Measurements from ENCODE around the gene DIMT1.

Gene DIMT1

GRCh38 chr5:62418462-62419076 is 14.9 kb upstream of the DIMT1 start:
- Histone ChIP-seq H3K4me3 (ENCODE audit: insufficient read depth in 1 of 2, low read depth in 1 of 2, low read length in 2 of 2) (no peak overlapping the region), H2AK5ac (ENCODE audit: low read length, severe bottlenecking) (no peak overlapping the region), H3K18ac (ENCODE audit: low read depth in 1 of 2, low read length in 2 of 2) (no peak overlapping the region), H4K8ac (ENCODE audit: low read length) (no peak overlapping the region), H3K4me1 (ENCODE audit: control insufficient read depth, insufficient read depth, low read depth, low read length) (no peaks in the 10 kb centered on the region), H3K9ac (ENCODE audit: low read length) (no peak overlapping the region), H2BK5ac (ENCODE audit: low read depth, low read length, poor library complexity, severe bottlenecking) (no peak overlapping the region), H2BK120ac (ENCODE audit: low read depth, low read length) (no peak overlapping the region), H2BK15ac (ENCODE audit: low read depth, poor library complexity, severe bottlenecking) (no peak overlapping the region), H3K79me1 (replicated peaks; ENCODE audit: low read length, poor library complexity, severe bottlenecking) (peaks cover 21% of the 10 kb centered on the region), H3K4me2 (ENCODE audit: low read length, poor library complexity, severe bottlenecking) (no peak overlapping the region), H3K36me3 (ENCODE audit: control insufficient read depth in 1 of 2, insufficient read depth in 2 of 2, low read depth in 1 of 2, low read length in 2 of 2) (peaks cover 0 to 2% of the 10 kb centered on the region in 2 experiments), H3K23ac (ENCODE audit: low read length in 2 of 2) (no peak overlapping the region), H3K9me3 (ENCODE audit: control insufficient read depth, low read length) (no peaks in the 10 kb centered on the region), H3K27me3 (ENCODE audit: control insufficient read depth in 1 of 2, insufficient read depth in 1 of 2, low read length in 2 of 2) (no peaks in the 10 kb centered on the region), H3K14ac (ENCODE audit: low read length in 2 of 2) (no peak overlapping the region), H3K27ac (ENCODE audit: low read length, poor library complexity, severe bottlenecking) (no peak overlapping the region), H2AFZ (ENCODE audit: low read depth, low read length) (no peak overlapping the region), H2BK12ac (ENCODE audit: low read length in 2 of 2) (no peak overlapping the region), H4K91ac (ENCODE audit: low read length) (no peak overlapping the region), H3K4ac (ENCODE audit: low read depth in 1 of 2, low read length in 2 of 2) (no peak overlapping the region)
- 100% methylated on average over 2 of the region's 4 CpGs for WGBS
- DNase-seq: no peak

GRCh38 chr5:62413711-62414110 is 10.0 kb upstream of the DIMT1 start:
- H3K36me3 ChIP-seq (ENCODE audit: control insufficient read depth in 1 of 2, insufficient read depth in 2 of 2, low read depth in 1 of 2, low read length in 2 of 2): peaks cover 0 to 2% of the 10 kb centered on the region in 2 experiments
- H3K27me3 ChIP-seq (ENCODE audit: control insufficient read depth in 1 of 2, insufficient read depth in 1 of 2, low read length in 2 of 2): no peaks in the 10 kb centered on the region
- H2AFZ ChIP-seq (ENCODE audit: low read depth, low read length): no peak overlapping the region
- no peak overlapping the region for H3K18ac ChIP-seq (ENCODE audit: low read depth in 1 of 2, low read length in 2 of 2)
- no peak overlapping the region for H4K91ac ChIP-seq (ENCODE audit: low read length)
- no peak overlapping the region for H2BK5ac ChIP-seq (ENCODE audit: low read depth, low read length, poor library complexity, severe bottlenecking)
- peak overlapping the region; percentile 93 for H3K9ac ChIP-seq (ENCODE audit: low read length)
- H3K4me2 ChIP-seq (ENCODE audit: low read length, poor library complexity, severe bottlenecking): peak overlapping the region; percentile 96
- no peak overlapping the region for H3K4ac ChIP-seq (ENCODE audit: low read depth in 1 of 2, low read length in 2 of 2)
- H2BK120ac ChIP-seq (ENCODE audit: low read depth, low read length): no peak overlapping the region
- H2BK15ac ChIP-seq (ENCODE audit: low read depth, poor library complexity, severe bottlenecking): no peak overlapping the region
- 86% methylated on average over 1 of the region's 3 CpGs for WGBS
- no peak overlapping the region for H3K14ac ChIP-seq (ENCODE audit: low read length in 2 of 2)
- no peak overlapping the region for H2AK5ac ChIP-seq (ENCODE audit: low read length, severe bottlenecking)
- peak overlapping the region in 1 of 2 experiments; percentile 98 for H3K4me3 ChIP-seq (ENCODE audit: insufficient read depth in 1 of 2, low read depth in 1 of 2, low read length in 2 of 2)
- no peak overlapping the region for H4K8ac ChIP-seq (ENCODE audit: low read length)
- no peak for DNase-seq
- H2BK12ac ChIP-seq (ENCODE audit: low read length in 2 of 2): no peak overlapping the region
- no peaks in the 10 kb centered on the region for H3K9me3 ChIP-seq (ENCODE audit: control insufficient read depth, low read length)
- peaks cover 8% of the 10 kb centered on the region for H3K79me1 ChIP-seq (replicated peaks; ENCODE audit: low read length, poor library complexity, severe bottlenecking)
- no peak overlapping the region for H3K23ac ChIP-seq (ENCODE audit: low read length in 2 of 2)
- H3K27ac ChIP-seq (ENCODE audit: low read length, poor library complexity, severe bottlenecking): no peak overlapping the region
- peaks cover 2% of the 10 kb centered on the region for H3K4me1 ChIP-seq (ENCODE audit: control insufficient read depth, insufficient read depth, low read depth, low read length)

- H3K4me3 ChIP-seq (ENCODE audit: insufficient read depth in 1 of 2, low read depth in 1 of 2, low read length in 2 of 2): peak within 1 kb of the TSS; percentile 76 to 98
- no peaks in the 10 kb centered on the region for H3K9me3 ChIP-seq (ENCODE audit: control insufficient read depth, low read length)
- H3K9ac ChIP-seq (ENCODE audit: low read length): peak within 1 kb of the TSS; percentile 93
- H3K14ac ChIP-seq (ENCODE audit: low read length in 2 of 2): no peak within 1 kb of the TSS
- peak; percentile 99 for DNase-seq
- peaks cover 3% of the 10 kb centered on the region for H3K79me1 ChIP-seq (replicated peaks; ENCODE audit: low read length, poor library complexity, severe bottlenecking)
- peak within 1 kb of the TSS; percentile 96 for H3K4me2 ChIP-seq (ENCODE audit: low read length, poor library complexity, severe bottlenecking)
- H2BK15ac ChIP-seq (ENCODE audit: low read depth, poor library complexity, severe bottlenecking): no peak within 1 kb of the TSS
- peak within 1 kb of the TSS; percentile 52 for H2BK120ac ChIP-seq (ENCODE audit: low read depth, low read length)
- peaks cover 2% of the 10 kb centered on the region for H3K4me1 ChIP-seq (ENCODE audit: control insufficient read depth, insufficient read depth, low read depth, low read length)
- no peaks in the 10 kb centered on the region for H3K36me3 ChIP-seq (ENCODE audit: control insufficient read depth in 1 of 2, insufficient read depth in 2 of 2, low read depth in 1 of 2, low read length in 2 of 2)
- peak within 1 kb of the TSS in 1 of 2 experiments; percentile 69 for H3K18ac ChIP-seq (ENCODE audit: low read depth in 1 of 2, low read length in 2 of 2)
- no peak within 1 kb of the TSS for H3K27ac ChIP-seq (ENCODE audit: low read length, poor library complexity, severe bottlenecking)
- no peaks in the 10 kb centered on the region for H3K27me3 ChIP-seq (ENCODE audit: control insufficient read depth in 1 of 2, insufficient read depth in 1 of 2, low read length in 2 of 2)
- no peak within 1 kb of the TSS for H2AK5ac ChIP-seq (ENCODE audit: low read length, severe bottlenecking)
- peak within 1 kb of the TSS in 1 of 2 experiments; percentile 61 for H3K4ac ChIP-seq (ENCODE audit: low read depth in 1 of 2, low read length in 2 of 2)
- H2BK5ac ChIP-seq (ENCODE audit: low read depth, low read length, poor library complexity, severe bottlenecking): no peak within 1 kb of the TSS
- WGBS: under 1% methylated on average over 64 of the region's 66 CpGs
- peak within 1 kb of the TSS; percentile 92 for H4K8ac ChIP-seq (ENCODE audit: low read length)
- H2BK12ac ChIP-seq (ENCODE audit: low read length in 2 of 2): no peak within 1 kb of the TSS
- peak within 1 kb of the TSS; percentile 66 for H2AFZ ChIP-seq (ENCODE audit: low read depth, low read length)
- peak within 1 kb of the TSS; percentile 64 for H4K91ac ChIP-seq (ENCODE audit: low read length)
- H3K23ac ChIP-seq (ENCODE audit: low read length in 2 of 2): no peak within 1 kb of the TSS
Measured at GRCh38 chr5:62412549-62413329, 9.0 kb upstream of the DIMT1 start, which contains the start of gene IPO11. Gene IPO11, plus strand, starts transcription at chr5:62412763. Its CDS starts 24,517 bp downstream, at chr5:62437280.

- no peaks in the 10 kb centered on the region for H3K9me3 ChIP-seq (ENCODE audit: control insufficient read depth, low read length)
- peaks cover 8 to 87% of the 10 kb centered on the region in 2 experiments for H3K36me3 ChIP-seq (ENCODE audit: control insufficient read depth in 1 of 2, insufficient read depth in 2 of 2, low read depth in 1 of 2, low read length in 2 of 2)
- no peak overlapping the region for H3K4ac ChIP-seq (ENCODE audit: low read depth in 1 of 2, low read length in 2 of 2)
- H3K4me3 ChIP-seq (ENCODE audit: insufficient read depth in 1 of 2, low read depth in 1 of 2, low read length in 2 of 2): no peak overlapping the region
- peaks cover 6% of the 10 kb centered on the region for H3K4me1 ChIP-seq (ENCODE audit: control insufficient read depth, insufficient read depth, low read depth, low read length)
- no peak overlapping the region for H2AFZ ChIP-seq (ENCODE audit: low read depth, low read length)
- H3K18ac ChIP-seq (ENCODE audit: low read depth in 1 of 2, low read length in 2 of 2): no peak overlapping the region
- DNase-seq: no peak
- no peak overlapping the region for H3K14ac ChIP-seq (ENCODE audit: low read length in 2 of 2)
- no peak overlapping the region for H3K23ac ChIP-seq (ENCODE audit: low read length in 2 of 2)
- H3K79me1 ChIP-seq (replicated peaks; ENCODE audit: low read length, poor library complexity, severe bottlenecking): peaks cover 8% of the 10 kb centered on the region
- WGBS: 97% methylated on average over 4 of the region's 5 CpGs
- H4K91ac ChIP-seq (ENCODE audit: low read length): no peak overlapping the region
- H2AK5ac ChIP-seq (ENCODE audit: low read length, severe bottlenecking): no peak overlapping the region
- H2BK15ac ChIP-seq (ENCODE audit: low read depth, poor library complexity, severe bottlenecking): no peak overlapping the region
- no peak overlapping the region for H4K8ac ChIP-seq (ENCODE audit: low read length)
- no peak overlapping the region for H2BK12ac ChIP-seq (ENCODE audit: low read length in 2 of 2)
- H2BK120ac ChIP-seq (ENCODE audit: low read depth, low read length): no peak overlapping the region
- H3K9ac ChIP-seq (ENCODE audit: low read length): no peak overlapping the region
- H3K27me3 ChIP-seq (ENCODE audit: control insufficient read depth in 1 of 2, insufficient read depth in 1 of 2, low read length in 2 of 2): no peaks in the 10 kb centered on the region
- peak overlapping the region; percentile 30 for H3K27ac ChIP-seq (ENCODE audit: low read length, poor library complexity, severe bottlenecking)
- H3K4me2 ChIP-seq (ENCODE audit: low read length, poor library complexity, severe bottlenecking): no peak overlapping the region
- H2BK5ac ChIP-seq (ENCODE audit: low read depth, low read length, poor library complexity, severe bottlenecking): no peak overlapping the region
Measured at GRCh38 chr5:62395210-62395950, 8.3 kb downstream of the DIMT1 start.

Measured in mesenchymal stem cell (in vitro differentiated cells and primary cell).